HepG2 (cell line): ENCODE data around the gene SPIN1. TPM values are rescaled to one million over a fixed set of nuclear protein-coding genes. Genes with fewer than 3 reads are reported as not detected.
"Not testable (repeated sequence)": the region's sequence is repeated elsewhere in the genome, so short reads cannot be mapped to it uniquely, and the experiment has no call there.

ENCODE experiments used
- ATAC-seq: fragments of 200-7000 bp; cut with Tn5 transposase; 3 replicates; pipeline ENCODE4 v1.9.1; 2020; ENCODE audit warnings: mild to moderate bottlenecking, moderate library complexity
- BruUV-seq: library from RNA; stranded (reverse); fragments of 400-500 nt; replicated peaks from 2 replicates; lab custom pipeline; 2021; lab: Mats Ljungman, UMichigan
- CTCF ChIA-PET: fragments of 300-600 bp; formaldehyde crosslinking; extraction: SDS; loops from one replicate; lab custom pipeline; 2021; ENCODE audit warnings: low total read pairs, inconsistent platforms, low intra/inter-chr PET ratio; lab: Yijun Ruan, JAX
- POLR2A ChIA-PET: fragments of 350-600 bp; sonication (Branson Sonifier 250); formaldehyde crosslinking; loops from one replicate; lab custom pipeline; 2020; ENCODE audit warnings: antibody characterized with exemption, inconsistent platforms; lab: Yijun Ruan, JAX
- DNase-seq: peaks from one replicate; pipeline ENCODE4 v3.0.0-alpha.2; 2015; ENCODE audit warnings: low spot score
- FAIRE-seq: peaks from 3 replicates; lab custom pipeline; 2011; peaks lifted over from hg19 to GRCh38; lab: Jason Lieb, UNC
- H2AFZ ChIP-seq: one replicate; pipeline ENCODE4 v1.6.1; 2011; ENCODE audit warnings: low read length, inconsistent platforms
- H3K27ac ChIP-seq: fragments of 300-600 bp; 3 replicates; pipeline ENCODE4 v1.8.0; 2011; ENCODE audit warnings: mixed run types, mild to moderate bottlenecking, mixed read lengths, low read length, inconsistent platforms; ENCODE audit not compliant: insufficient read depth; ENCODE audit errors: extremely low read length
- H3K27me3 ChIP-seq, 2 experiments: fragments of 200-600 bp in 1 of 2; 2 replicates in 1 of 2; 3 replicates in 1 of 2; pipeline versions ENCODE4 v1.6.0 to v1.8.0; 2011; ENCODE audit warnings: low read length in 2 of 2, mild to moderate bottlenecking in 2 of 2, moderate library complexity in 2 of 2, inconsistent platforms in 1 of 2; ENCODE audit not compliant: insufficient read depth in 2 of 2, control insufficient read depth in 1 of 2
- H3K36me3 ChIP-seq, 2 experiments: fragments of 200-600 bp in 1 of 2; replicated peaks in 1 of 2; 2 replicates in 1 of 2; 3 replicates in 1 of 2; pipeline versions ENCODE4 v1.5.1 to v1.8.0; 2011; ENCODE audit warnings: low read length in 2 of 2, inconsistent platforms in 1 of 2; ENCODE audit not compliant: insufficient read depth in 2 of 2, control insufficient read depth in 1 of 2
- H3K4me1 ChIP-seq: 2 replicates; pipeline ENCODE4 v1.5.1; 2012; ENCODE audit warnings: low read length, inconsistent platforms; ENCODE audit not compliant: insufficient read depth
- H3K4me2 ChIP-seq: 2 replicates; pipeline ENCODE4 v1.6.0; 2011; ENCODE audit warnings: low read depth, low read length, inconsistent platforms
- H3K4me3 ChIP-seq, 3 experiments: fragments of 200-600 bp in 1 of 3; sonication (generic), shearing (Covaris generic) in 1 of 3; replicated peaks in 1 of 3; 2 replicates each; pipeline ENCODE4 v1.5.1; 2011 to 2016; ENCODE audit warnings: low read length in 3 of 3, inconsistent platforms in 2 of 3, low read depth in 2 of 3, mild to moderate bottlenecking in 2 of 3, control low read depth in 1 of 3, mixed read lengths in 1 of 3; ENCODE audit not compliant: insufficient read depth in 1 of 3
- H3K79me2 ChIP-seq: one replicate; pipeline ENCODE4 v1.6.1; 2011; ENCODE audit warnings: low read length, inconsistent platforms; ENCODE audit not compliant: insufficient read depth
- H3K9ac ChIP-seq: 2 replicates; pipeline ENCODE4 v1.6.0; 2011; ENCODE audit warnings: mild to moderate bottlenecking, low read depth, low read length, inconsistent platforms; ENCODE audit not compliant: insufficient read depth
- H3K9me3 ChIP-seq: 2 replicates; pipeline ENCODE4 v1.5.1; 2012; ENCODE audit warnings: mild to moderate bottlenecking, low read length
- H4K20me1 ChIP-seq: 2 replicates; pipeline ENCODE4 v1.6.0; 2011; ENCODE audit warnings: inconsistent platforms, mild to moderate bottlenecking, low read length, moderate library complexity; ENCODE audit not compliant: insufficient read depth
- ARID3A ChIP-seq: IDR thresholded peaks from 2 replicates; pipeline ENCODE4 v1.6.1; 2012; ENCODE audit warnings: low read depth, low read length, improper control_type of control experiment
- NKX3-1 ChIP-seq: sonication (generic); formaldehyde crosslinking; IDR thresholded peaks from 2 replicates; pipeline ENCODE4 v1.5.0; 2020; ENCODE audit warnings: missing genetic modification reagents
- RBM39 ChIP-seq: fragments of 200-400 bp; formaldehyde crosslinking; IDR thresholded peaks from one replicate; pipeline ENCODE4 v1.6.1; 2018; ENCODE audit warnings: antibody characterized with exemption, mild to moderate bottlenecking, low read depth, low read length; ENCODE audit not compliant: poor library complexity, severe bottlenecking
- SATB2 ChIP-seq: sonication (generic); formaldehyde crosslinking; IDR thresholded peaks from 2 replicates; pipeline ENCODE4 v1.5.0; 2020; ENCODE audit warnings: missing genetic modification reagents
- SMAD1 ChIP-seq: sonication (generic); formaldehyde crosslinking; IDR thresholded peaks from 2 replicates; pipeline ENCODE4 v1.4.0; 2020; ENCODE audit warnings: missing genetic modification reagents, low read depth, mild to moderate bottlenecking, borderline replicate concordance
- TRIM24 ChIP-seq: sonication (generic); formaldehyde crosslinking; IDR thresholded peaks from 2 replicates; pipeline ENCODE4 v1.8.0; 2022; ENCODE audit warnings: mild to moderate bottlenecking, missing genetic modification reagents
- ZBTB25 ChIP-seq: IDR thresholded peaks from 2 replicates; pipeline ENCODE4 v1.6.1; 2018; ENCODE audit warnings: missing genetic modification reagents
- ZHX2 ChIP-seq, 2 experiments: sonication (generic) in 1 of 2; formaldehyde crosslinking in 1 of 2; IDR thresholded peaks; 2 replicates each; pipeline versions ENCODE4 v1.6.1 to v1.9.0; 2014 to 2022; ENCODE audit warnings: antibody characterized with exemption in 1 of 2, borderline replicate concordance in 1 of 2, inconsistent platforms in 1 of 2, low read depth in 1 of 2, missing genetic modification reagents in 1 of 2
- ZNF292 ChIP-seq: sonication (generic); formaldehyde crosslinking; IDR thresholded peaks from 2 replicates; pipeline ENCODE4 v1.8.1; 2022; ENCODE audit warnings: mild to moderate bottlenecking, low read depth, missing genetic modification reagents, borderline replicate concordance
- ZNF563 ChIP-seq: sonication (generic); formaldehyde crosslinking; IDR thresholded peaks from 2 replicates; pipeline ENCODE4 v1.8.0; 2022; ENCODE audit warnings: mild to moderate bottlenecking, moderate library complexity, missing genetic modification reagents
- WGBS: methylation state at CpG from one replicate; pipeline ENCODE4 v1.1.6; 2017; ENCODE audit warnings: low lambda C conversion rate; 5-methylcytosine and 5-hydroxymethylcytosine counted together
- in situ Hi-C: cut with HindIII; loops from 2 replicates; pipeline ENCODE4 v1.10.0; 2017; ENCODE audit warnings: low pct_unique_long_range_greater_than_20kb; ENCODE audit not compliant: extremely low pct_ligation_motif_present
- intact Hi-C: fragments of 100-400 bp; cut with micrococcal nuclease; formaldehyde crosslinking; loops from one replicate; pipeline ENCODE4 v1.10.0; 2022; ENCODE audit not compliant: unreplicated experiment
- polyA plus RNA-seq, 8 experiments: library from polyadenylated mRNA; depleted of rRNA in 3 of 8; stranded (reverse) in 7 of 8; unstranded in 1 of 8; fragments of >200 nt; fragmentation: Illumina TruSeq in 4 of 8; extraction: Trizol in 4 of 8; gene quantifications; 2 replicates each; pipeline versions ENCODE4 v1.2.1 to v1.2.3, GENCODE V29; 2011 to 2016; ENCODE audit warnings: low read depth in 4 of 8, missing spikeins in 1 of 8, mixed read lengths in 1 of 8; ENCODE audit not compliant: insufficient read depth in 1 of 8
- total RNA-seq, 5 experiments: library from RNA; depleted of rRNA; stranded (reverse); fragments of >200 nt; fragmentation: Illumina TruSeq; extraction: Trizol; gene quantifications; 2 replicates each; pipeline ENCODE4 v1.2.3, GENCODE V29; 2016; ENCODE audit warnings: low read depth in 1 of 5

SPIN1 gene
- total and polyA plus RNA-seq, 2 of the 13 experiments (the other 11 are each of a cell fraction or from before 2014, with no cell fraction given), result 20.0 to 24.3 TPM

GRCh38 chr9:88344013-88344412, 44.2 kb upstream of the SPIN1 start:
- Histone ChIP-seq H3K27me3 (peaks cover 0 to 3% of the 10 kb centered on the region in 2 experiments; a peak in 2 of 5 replicates), H3K4me1 (no peaks in the 10 kb centered on the region), H3K36me3 (no peaks in the 10 kb centered on the region), H2AFZ (no peak overlapping the region), H4K20me1 (no peaks in the 10 kb centered on the region), H3K4me3 (no peak overlapping the region), H3K4me2 (no peak overlapping the region), H3K9ac (no peak overlapping the region), H3K27ac (no peak overlapping the region), H3K79me2 (no peaks in the 10 kb centered on the region), H3K9me3 (no peaks in the 10 kb centered on the region)
- BruUV-seq, result no TSS peak
- POLR2A ChIA-PET, result no interaction called here
- in situ Hi-C loops (no loop called here), intact Hi-C loops (no loop called here)
- no peak for ATAC-seq
- TF ChIP-seq ZNF563 (no peak), SATB2 (no peak), ARID3A (no peak), RBM39 (no peak), ZNF292 (CRISPR knock-in tag) (no peak), ZHX2 (IDR thresholded peaks at IDR 0.05; ENCODE audit: low read depth) (no peak), ZHX2 (CRISPR knock-in tag; IDR thresholded peaks at IDR 0.05; ENCODE audit: borderline replicate concordance) (no peak), TRIM24 (CRISPR knock-in tag) (no peak), SMAD1 (CRISPR knock-in tag) (no peak), ZBTB25 (CRISPR knock-in tag) (no peak), NKX3-1 (CRISPR knock-in tag) (no peak)
- FAIRE-seq, result no peak
- 24% methylated on average over 7 of the region's 7 CpGs for WGBS
- DNase-seq, result no peak
- CTCF ChIA-PET, result no interaction called here

GRCh38 chr9:88350354-88350753, 37.9 kb upstream of the SPIN1 start:
- in situ Hi-C loops, H3K4me1 ChIP-seq, POLR2A ChIA-PET, ATAC-seq, H4K20me1 ChIP-seq, H3K4me2 ChIP-seq, H3K36me3 ChIP-seq, CTCF ChIA-PET, H3K27ac ChIP-seq, FAIRE-seq, H3K79me2 ChIP-seq, intact Hi-C loops, H2AFZ ChIP-seq, DNase-seq, H3K27me3 ChIP-seq, H3K4me3 ChIP-seq, H3K9ac ChIP-seq, BruUV-seq: not testable (repeated sequence)
- peaks cover 10% of the 10 kb centered on the region; the same call in 1 of the 2 replicates for H3K9me3 ChIP-seq
- 49% methylated on average over 5 of the region's 5 CpGs for WGBS
